GM19438 (cell line): Measurements from ENCODE around the gene GPR31.
"Not testable (repeated sequence)": the region's sequence is repeated elsewhere in the genome, so short reads cannot be mapped to it uniquely, and the experiment has no call there.

Experiments
- ATAC-seq: cut with Tn5 transposase; IDR thresholded peaks from one replicate; pipeline ENCODE4 v1.9.1; 2021; ENCODE audit warnings: low read depth; ENCODE audit not compliant: unreplicated experiment

GPR31 gene

GRCh38 chr6:167157863-167158262 lies at the start of gene GPR31:
Gene GPR31 (minus strand): TSS chr6:167157980. CDS start chr6:167157831, 149 bp downstream.
- ATAC-seq, result no peak

GRCh38 chr6:167207527-167207926 lies 49.7 kb upstream of the GPR31 start:
- no peak for ATAC-seq

- not testable (repeated sequence) for ATAC-seq
Measured at GRCh38 chr6:167205316-167205715, 47.5 kb upstream of the GPR31 start.

GRCh38 chr6:167204059-167204348 lies 46.2 kb upstream of the GPR31 start:
- ATAC-seq, result not testable (repeated sequence)

GRCh38 chr6:167203261-167204058 lies 45.7 kb upstream of the GPR31 start:
- not testable (repeated sequence) for ATAC-seq

- not testable (repeated sequence) for ATAC-seq
Measured at GRCh38 chr6:167202613-167203012, 44.8 kb upstream of the GPR31 start.

- ATAC-seq, result no peak
Measured at GRCh38 chr6:167200806-167201205, 43.0 kb upstream of the GPR31 start.

GRCh38 chr6:167195941-167196610 lies 38.3 kb upstream of the GPR31 start:
- ATAC-seq, result not testable (repeated sequence)

- ATAC-seq, result not testable (repeated sequence)
Measured at GRCh38 chr6:167193515-167194125, 35.8 kb upstream of the GPR31 start.

GRCh38 chr6:167191043-167191583 lies 33.3 kb upstream of the GPR31 start:
- ATAC-seq, result not testable (repeated sequence)

GRCh38 chr6:167187275-167187674 lies 29.5 kb upstream of the GPR31 start:
- not testable (repeated sequence) for ATAC-seq

GRCh38 chr6:167185101-167185500 lies 27.3 kb upstream of the GPR31 start:
- ATAC-seq, result not testable (repeated sequence)

GRCh38 chr6:167182913-167183314 lies 25.1 kb upstream of the GPR31 start:
- ATAC-seq, result peak; percentile 78

GRCh38 chr6:167181351-167181750 lies 23.6 kb upstream of the GPR31 start:
- ATAC-seq, result not testable (repeated sequence)

- not testable (repeated sequence) for ATAC-seq
Measured at GRCh38 chr6:167180086-167180485, 22.3 kb upstream of the GPR31 start.

GRCh38 chr6:167178896-167179655 lies 21.3 kb upstream of the GPR31 start:
- not testable (repeated sequence) for ATAC-seq

- not testable (repeated sequence) for ATAC-seq
Measured at GRCh38 chr6:167177271-167177670, 19.5 kb upstream of the GPR31 start.

- ATAC-seq, result not testable (repeated sequence)
Measured at GRCh38 chr6:167172011-167172410, 14.2 kb upstream of the GPR31 start.

GRCh38 chr6:167171300-167171699 lies 13.5 kb upstream of the GPR31 start:
- ATAC-seq, result not testable (repeated sequence)

GRCh38 chr6:167169867-167170266 lies 12.1 kb upstream of the GPR31 start:
- not testable (repeated sequence) for ATAC-seq
